Panc1 (cell line): Measurements from ENCODE around the gene CCDC80.

Source experiments
- CTCF ChIP-seq: fragments of 450-650 bp; IDR thresholded peaks from 2 replicates; pipeline ENCODE4 v1.5.1; 2017; ENCODE audit warnings: mild to moderate bottlenecking
- REST ChIP-seq, 2 experiments: IDR thresholded peaks; 2 replicates each; pipeline ENCODE4 v1.6.1; 2011 to 2012; ENCODE audit warnings: low read depth in 2 of 2, control low read depth in 1 of 2, low read length in 1 of 2, mild to moderate bottlenecking in 1 of 2, moderate library complexity in 1 of 2; ENCODE audit not compliant: insufficient read depth in 1 of 2

- TF ChIP-seq CTCF (peak; percentile 94), REST (IDR thresholded peaks at IDR 0.05; ENCODE audit: insufficient read depth in 1 of 2, low read depth in 2 of 2, low read length in 1 of 2) (no peak)
Measured at GRCh38 chr3:112642912-112643506, 2.1 kb upstream of the CCDC80 start.
